Measurements from ENCODE around the gene RAD51B.

GRCh38 chr14:68065322-68065721 is 245.7 kb downstream of the RAD51B start:
- TF ChIP-seq CTCF (IDR thresholded peaks at IDR 0.05) = no peak
- no peak for TF ChIP-seq POLR2A (IDR thresholded peaks at IDR 0.05)
- TF ChIP-seq EP300 (IDR thresholded peaks at IDR 0.05) = no peak

Data from ovary (tissue), 3 donors.